HuH-7.5 (cell line): ENCODE measurements around the gene BOD1L2.
A peak's percentile ranks its signal among the peaks of the same experiment; 100 is the strongest.

Experiments used
- DNase-seq: peaks from one replicate; pipeline ENCODE4 v3.0.0; 2011; ENCODE audit warnings: low spot score

Gene BOD1L2

DNA sequence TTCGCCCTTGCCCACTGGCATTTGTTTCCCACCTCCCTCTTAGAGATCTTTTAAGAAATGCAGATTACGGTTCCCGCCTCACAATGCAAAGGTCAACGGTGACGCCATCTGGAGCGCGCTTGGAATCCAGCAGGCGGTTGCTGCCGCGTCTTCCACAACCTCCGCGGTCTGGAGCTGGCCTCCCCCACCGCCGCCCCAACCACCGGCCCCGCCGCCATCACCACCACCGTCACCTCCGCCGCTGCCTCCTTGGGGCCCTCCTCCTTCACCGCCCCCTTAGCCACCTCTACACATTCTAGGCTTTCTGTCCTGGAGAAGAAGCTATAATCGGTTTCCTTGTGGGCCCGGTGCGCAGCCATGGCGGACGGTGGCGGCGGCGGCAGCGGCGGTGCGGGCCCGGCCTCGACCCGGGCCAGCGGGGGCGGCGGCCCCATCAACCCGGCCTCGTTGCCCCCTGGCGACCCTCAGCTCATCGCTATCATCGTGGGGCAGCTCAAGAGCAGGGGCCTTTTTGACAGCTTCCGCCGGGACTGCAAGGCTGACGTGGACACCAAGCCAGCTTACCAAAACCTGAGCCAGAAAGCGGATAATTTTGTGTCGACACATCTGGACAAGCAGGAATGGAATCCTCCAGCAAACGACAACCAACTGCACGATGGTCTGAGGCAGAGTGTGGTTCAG lies at the start of gene BOD1L2:
Gene BOD1L2 (plus strand): TSS at position 132 of the 681 bp plus-strand sequence. CDS start 226 bp downstream, at position 358.
- no peak for DNase-seq

DNA sequence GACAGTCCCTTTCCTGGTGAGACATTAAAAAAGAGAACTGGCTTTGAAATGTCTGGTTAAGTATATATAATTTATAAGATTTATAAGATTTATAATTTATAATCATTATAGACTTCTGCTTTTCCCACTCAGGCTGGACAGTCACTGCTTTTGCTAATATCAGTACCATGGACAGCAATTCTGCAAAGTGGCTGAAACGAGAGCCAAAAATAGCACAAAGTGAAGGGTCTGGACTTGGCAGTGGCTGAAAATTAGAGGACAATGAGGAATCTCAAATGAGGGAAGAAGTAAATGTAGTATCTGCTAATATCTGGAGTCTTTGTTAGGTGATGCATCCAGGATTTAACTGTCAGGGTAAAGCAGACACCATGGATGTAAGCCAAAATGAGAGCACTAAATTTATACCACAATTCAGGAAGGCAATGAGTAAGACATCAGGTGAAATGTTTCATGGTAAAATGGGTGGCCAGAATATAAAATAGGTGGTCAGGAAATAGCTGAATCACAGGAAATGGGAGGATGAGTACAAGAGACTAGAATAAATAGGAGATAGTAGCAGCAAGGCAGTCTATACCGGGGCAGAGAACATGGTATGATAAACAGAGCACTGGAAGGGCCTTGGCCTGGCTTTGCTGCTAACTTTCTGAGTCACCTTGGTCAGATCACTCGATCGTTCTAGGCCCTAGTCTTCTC lies 39.6 kb upstream of the BOD1L2 start:
- DNase-seq: no peak

- no peak for DNase-seq
These were observed 36.6 kb upstream of the BOD1L2 start for GRCh38 chr18:57110290-57110689.

- no peak for DNase-seq
These were observed 33.0 kb upstream of the BOD1L2 start for GRCh38 chr18:57113799-57114420.

DNA sequence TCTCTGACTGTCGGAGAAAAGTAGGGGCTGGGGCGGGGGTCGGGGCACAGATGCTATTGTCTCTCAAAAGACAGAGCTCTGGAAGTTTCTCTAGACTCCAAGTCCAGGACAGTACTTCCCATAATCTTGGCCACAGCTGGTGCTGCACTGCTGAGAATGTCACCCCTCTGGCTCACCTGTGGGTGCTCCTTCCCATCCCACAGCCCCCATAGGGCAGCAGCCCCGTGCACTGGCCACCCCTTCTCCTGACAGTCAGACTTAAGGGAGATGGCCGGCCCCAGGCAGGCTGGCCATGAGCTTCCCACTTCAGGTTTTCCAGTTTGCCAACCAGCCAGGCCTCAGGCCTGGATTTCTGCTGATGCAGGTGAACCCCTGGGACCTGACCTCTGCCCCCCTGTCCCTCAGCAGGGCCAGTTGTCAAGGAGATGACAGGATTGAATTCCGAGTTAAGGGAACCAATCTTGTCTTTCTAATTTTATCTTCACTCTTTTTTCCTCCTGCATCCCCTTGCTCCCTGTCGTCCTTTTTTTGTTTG lies 30.2 kb upstream of the BOD1L2 start:
- no peak for DNase-seq

DNA sequence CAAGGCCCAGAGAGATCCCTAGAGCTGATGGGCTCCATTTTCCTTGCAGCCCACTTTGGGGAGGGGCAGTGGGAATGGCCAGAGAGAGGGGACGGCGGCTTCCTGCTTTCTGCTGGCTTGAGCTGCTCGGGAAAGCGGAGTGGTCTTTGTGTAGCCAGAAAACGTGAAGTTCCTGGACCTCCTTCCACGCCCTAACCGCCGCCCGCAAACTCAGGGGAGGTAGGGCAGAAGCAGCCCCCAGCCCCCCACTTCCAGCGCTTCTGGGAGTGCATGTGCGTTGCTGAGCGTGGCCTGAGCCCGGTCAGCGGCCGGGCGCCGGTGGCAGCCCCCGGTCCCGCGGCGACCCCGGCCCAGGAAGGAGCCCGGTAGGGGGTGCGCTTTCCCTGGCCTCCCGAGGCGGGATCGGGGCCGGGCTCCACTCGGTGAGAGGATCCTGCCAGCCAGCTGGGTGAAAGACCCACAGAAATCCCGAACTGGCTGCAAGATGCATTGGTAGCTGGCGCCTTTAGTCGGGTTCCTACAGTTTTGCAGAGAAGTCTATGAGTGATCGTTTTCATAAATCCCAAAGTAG lies 25.3 kb upstream of the BOD1L2 start:
- no peak for DNase-seq

DNA sequence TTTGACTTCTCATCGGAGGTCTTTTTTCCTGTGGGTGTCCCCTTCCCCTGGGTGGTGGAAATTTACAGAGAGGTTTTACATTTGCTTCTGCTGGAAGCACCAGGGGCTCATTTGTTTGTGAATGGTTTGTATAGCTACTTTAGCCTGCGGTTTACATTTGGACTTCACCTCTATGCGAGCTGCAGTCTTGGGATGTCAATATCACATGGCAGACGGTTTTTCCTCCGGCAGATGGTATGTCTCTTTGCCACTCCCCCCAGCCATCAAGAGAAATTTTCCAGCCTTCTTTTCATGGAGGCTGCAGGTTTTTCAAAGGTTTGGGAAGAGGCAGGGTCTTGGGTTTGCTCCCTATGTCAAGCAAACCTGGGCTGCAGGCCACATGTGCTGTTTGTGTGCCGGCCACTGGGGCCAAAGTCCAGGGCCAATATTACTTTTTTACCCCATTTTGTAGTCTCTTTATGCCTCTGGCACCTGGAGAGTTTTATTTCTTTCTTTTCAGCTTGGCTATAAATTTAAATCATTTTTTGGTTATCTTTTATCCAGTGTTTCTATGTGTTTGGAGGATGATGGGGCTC lies 23.9 kb upstream of the BOD1L2 start:
- peak; percentile 37 for DNase-seq

GRCh38 chr18:57125627-57126026 lies 21.3 kb upstream of the BOD1L2 start:
- no peak for DNase-seq

GRCh38 chr18:57128220-57128932 lies 18.5 kb upstream of the BOD1L2 start:
- no peak for DNase-seq

- no peak for DNase-seq
These were observed 15.8 kb upstream of the BOD1L2 start for GRCh38 chr18:57131101-57131500.

DNA sequence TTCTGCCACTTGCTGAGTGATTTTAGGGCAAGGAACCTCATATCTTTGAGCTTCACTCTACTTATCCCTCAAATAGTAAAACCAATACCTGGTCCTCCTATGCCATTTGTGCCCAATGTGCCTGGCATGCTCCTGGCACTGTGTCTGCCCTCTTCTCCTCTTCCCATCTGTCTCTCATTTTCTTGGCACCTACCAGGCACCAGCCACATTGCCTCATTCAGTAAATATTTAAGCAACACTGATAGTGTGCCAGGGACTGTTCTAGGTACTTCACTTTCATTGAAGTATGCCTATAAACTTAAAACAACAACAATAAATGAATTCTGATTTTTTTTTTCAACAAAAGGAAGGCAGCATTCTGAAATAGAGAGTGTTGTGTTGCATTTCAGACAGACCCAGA lies 15.1 kb upstream of the BOD1L2 start:
- DNase-seq: no peak

DNA sequence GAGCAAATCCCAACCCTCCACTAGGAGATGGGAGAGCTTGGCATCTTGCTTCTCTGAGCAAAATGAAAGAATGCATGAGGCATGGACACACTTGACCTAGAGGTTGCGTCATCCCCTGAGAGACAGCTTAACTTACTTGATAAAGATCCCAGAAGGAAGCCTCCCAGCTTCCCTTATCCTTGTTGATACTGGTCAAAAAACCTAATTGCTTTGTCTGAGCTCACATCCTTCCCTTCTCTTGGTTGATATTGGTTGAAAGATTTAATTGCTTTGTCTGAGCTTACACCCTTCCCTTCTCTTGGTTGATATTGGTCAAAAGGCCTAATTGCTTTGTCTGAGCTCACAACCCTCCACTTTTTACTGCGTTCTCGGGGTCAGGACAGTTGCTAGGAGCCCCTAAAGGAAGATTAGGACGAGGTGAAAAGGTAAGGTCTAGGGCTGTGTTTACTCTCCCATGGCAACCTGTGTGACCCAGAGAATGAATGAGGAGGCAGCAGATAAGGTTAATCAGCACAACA lies 12.2 kb upstream of the BOD1L2 start:
- no peak for DNase-seq

GRCh38 chr18:57135699-57136098 lies 11.2 kb upstream of the BOD1L2 start:
- no peak for DNase-seq

DNA sequence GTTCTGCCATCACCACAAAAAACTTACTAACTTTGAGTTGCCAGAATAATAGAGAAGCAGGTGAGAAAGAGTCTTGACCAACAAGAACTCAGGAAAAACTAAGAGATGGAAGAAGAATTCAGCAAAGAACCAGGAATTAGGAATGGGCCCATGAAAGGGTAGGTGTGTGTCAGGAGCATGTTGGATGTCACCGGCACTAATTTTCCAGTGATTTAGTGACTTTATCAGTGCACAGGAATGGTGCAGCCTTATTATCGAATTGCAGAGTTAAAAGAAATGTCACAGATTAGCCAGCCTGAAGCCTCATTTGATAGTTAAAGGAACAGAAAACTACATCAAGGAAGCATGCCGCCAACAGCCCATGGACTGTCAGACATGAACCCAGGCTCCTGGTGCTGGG lies 9.0 kb upstream of the BOD1L2 start:
- DNase-seq: no peak

DNA sequence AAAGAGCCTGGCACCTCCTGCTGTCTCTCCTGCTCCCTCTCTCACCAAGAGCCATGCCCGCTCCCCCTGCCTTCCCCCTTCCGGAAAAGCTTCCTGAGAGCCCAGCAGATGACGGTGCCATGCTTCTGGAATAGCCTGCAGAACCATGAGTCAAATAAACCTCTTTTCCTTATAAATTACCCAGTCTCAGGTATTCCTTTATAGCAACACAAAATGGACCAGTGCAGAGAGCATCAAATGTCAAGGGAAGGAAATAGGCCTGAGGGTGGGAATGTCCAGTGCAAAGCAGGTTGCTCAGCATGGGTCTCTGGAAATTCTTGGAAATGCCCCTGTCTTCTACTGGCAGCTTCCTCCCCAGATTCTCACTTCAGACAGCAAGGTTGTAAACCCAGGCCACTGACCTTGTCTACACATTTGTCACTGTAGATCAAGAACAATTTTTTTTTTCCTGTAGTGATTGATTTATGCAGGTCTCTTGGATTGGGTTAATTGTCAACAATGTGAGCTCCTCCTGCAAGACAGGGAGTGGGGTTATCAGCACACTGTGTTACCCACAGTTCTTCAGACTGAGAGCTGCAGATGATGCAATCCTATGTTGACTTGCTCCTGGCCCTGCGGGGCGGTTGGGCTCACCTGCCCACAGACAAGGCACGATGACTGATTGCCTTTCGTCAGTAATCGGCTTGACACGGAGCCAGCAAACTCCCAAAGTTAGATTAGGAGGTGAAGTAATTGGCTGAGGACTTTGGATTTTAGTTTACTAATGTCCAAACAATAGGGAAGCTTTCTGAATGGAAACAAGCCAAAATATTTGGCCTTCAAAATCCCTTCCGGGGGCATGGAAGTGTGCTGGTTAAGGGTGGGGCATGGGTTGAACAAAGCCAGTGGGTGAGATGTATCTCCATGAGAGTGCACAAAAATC lies 5.4 kb upstream of the BOD1L2 start:
- DNase-seq: peak; percentile 85

DNA sequence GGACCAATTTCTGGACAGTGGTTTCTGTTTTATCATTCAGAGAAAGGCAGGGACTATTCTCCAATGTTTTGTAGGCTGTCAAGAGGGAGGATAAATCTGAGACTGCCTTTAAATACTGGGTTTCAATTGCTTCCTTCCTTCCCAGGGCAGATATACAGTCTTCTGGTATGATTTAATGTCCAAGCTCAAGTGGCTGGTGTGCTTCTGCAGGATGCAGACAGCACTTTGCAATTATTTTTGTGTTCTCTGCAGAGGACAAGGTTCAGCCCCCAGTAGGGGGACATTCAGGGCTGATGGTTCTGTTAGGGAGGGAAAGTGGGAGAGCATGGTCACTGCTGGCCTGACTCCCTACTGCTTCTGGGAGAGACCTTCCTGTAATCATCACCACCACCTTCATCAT lies 4.6 kb upstream of the BOD1L2 start:
- DNase-seq: no peak

DNA sequence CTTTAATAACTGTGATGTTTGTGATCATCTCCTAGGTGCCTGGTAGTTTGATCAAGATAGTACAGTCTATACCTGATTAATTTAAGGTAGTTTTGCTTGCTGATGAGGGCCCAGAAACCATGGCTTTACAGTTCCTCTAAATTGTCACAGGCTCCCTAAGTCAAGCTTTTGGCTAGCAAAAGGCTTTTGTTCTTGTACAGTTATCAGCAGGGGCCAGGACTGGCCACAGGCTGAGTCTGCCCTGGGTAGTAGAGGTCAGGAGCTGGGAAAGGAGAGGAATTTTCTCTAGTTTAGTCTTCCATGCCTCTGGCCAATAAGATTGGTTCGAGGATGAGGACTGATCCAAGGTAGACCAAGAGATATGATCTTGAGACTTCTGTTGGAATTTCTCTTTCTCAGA lies 3.6 kb upstream of the BOD1L2 start:
- no peak for DNase-seq

GRCh38 chr18:57148263-57148662 lies 1.4 kb downstream of the BOD1L2 start:
- DNase-seq: no peak

GRCh38 chr18:57149051-57149450 lies 2.2 kb downstream of the BOD1L2 start:
- DNase-seq: no peak

- no peak for DNase-seq
These were observed 2.6 kb downstream of the BOD1L2 start for GRCh38 chr18:57149531-57149930.
